Osteoblast (primary cell): ENCODE measurements around the gene KIF26B. TPM values are rescaled to one million over a fixed set of nuclear protein-coding genes. Genes with fewer than 3 reads are reported as not detected.

ENCODE experiments used
- DNase-seq: peaks from one replicate; pipeline ENCODE4 v3.0.0; 2011; ENCODE audit warnings: low spot score, mixed read lengths; ENCODE audit not compliant: insufficient read length; ENCODE audit errors: missing footprints
- H2AFZ ChIP-seq: 2 replicates; pipeline ENCODE4 v1.6.0; 2011; ENCODE audit warnings: mild to moderate bottlenecking, low read length
- H3K27ac ChIP-seq: 2 replicates; pipeline ENCODE4 v1.5.1; 2011; ENCODE audit warnings: mild to moderate bottlenecking, low read depth, low read length, moderate library complexity
- H3K27me3 ChIP-seq: 2 replicates; pipeline ENCODE4 v1.6.0; 2012; ENCODE audit warnings: mild to moderate bottlenecking, control low read depth, inconsistent platforms, low read length, moderate library complexity; ENCODE audit not compliant: insufficient read depth
- H3K36me3 ChIP-seq: 2 replicates; pipeline ENCODE4 v1.5.1; 2011; ENCODE audit warnings: mild to moderate bottlenecking, low read length, control low read depth, moderate library complexity; ENCODE audit not compliant: insufficient read depth
- H3K4me1 ChIP-seq: 2 replicates; pipeline ENCODE4 v1.5.1; 2011; ENCODE audit warnings: mild to moderate bottlenecking, low read length, control low read depth, moderate library complexity; ENCODE audit not compliant: insufficient read depth
- H3K4me2 ChIP-seq: 2 replicates; pipeline ENCODE4 v1.6.0; 2011; ENCODE audit warnings: mild to moderate bottlenecking, low read length; ENCODE audit not compliant: insufficient read depth
- H3K4me3 ChIP-seq: fragments of 200-600 bp; sonication (generic); 3 replicates; pipeline ENCODE4 v1.5.1; 2012; ENCODE audit warnings: mild to moderate bottlenecking, low read length, inconsistent platforms; ENCODE audit not compliant: insufficient read depth
- H3K79me2 ChIP-seq: 2 replicates; pipeline ENCODE4 v1.6.0; 2012; ENCODE audit warnings: mild to moderate bottlenecking, low read length, control low read depth, inconsistent platforms; ENCODE audit not compliant: insufficient read depth
- H3K9me3 ChIP-seq: 2 replicates; pipeline ENCODE4 v1.5.1; 2011; ENCODE audit warnings: low read depth, low read length, control low read depth
- H4K20me1 ChIP-seq: 2 replicates; pipeline ENCODE4 v1.6.0; 2012; ENCODE audit warnings: mild to moderate bottlenecking, low read length, control low read depth; ENCODE audit not compliant: insufficient read depth
- CTCF ChIP-seq: IDR thresholded peaks from 2 replicates; pipeline ENCODE4 v1.5.1; 2011; ENCODE audit warnings: mild to moderate bottlenecking, low read depth, low read length, moderate library complexity; ENCODE audit errors: extremely low read depth
- total RNA-seq: library from RNA; depleted of rRNA; stranded (reverse); fragments of >200 nt; gene quantifications from 2 replicates; pipeline ENCODE4 v1.2.3, GENCODE V29; 2012

KIF26B gene
- total RNA-seq, 1 donor: 22.1 TPM

- no peak for DNase-seq
- H3K36me3 ChIP-seq: no peaks in the 10 kb centered on the region
- H2AFZ ChIP-seq: no peak overlapping the region
- H4K20me1 ChIP-seq: peaks cover 3% of the 10 kb centered on the region
- H3K27ac ChIP-seq: no peak overlapping the region
- no peak for TF ChIP-seq CTCF
- no peak overlapping the region for H3K4me3 ChIP-seq
- H3K4me2 ChIP-seq: no peak overlapping the region
- no peaks in the 10 kb centered on the region for H3K4me1 ChIP-seq
- no peaks in the 10 kb centered on the region for H3K79me2 ChIP-seq
- H3K9me3 ChIP-seq: no peaks in the 10 kb centered on the region
- peaks cover 2% of the 10 kb centered on the region for H3K27me3 ChIP-seq
Measured at GRCh38 chr1:245288796-245289195, 134.0 kb downstream of the KIF26B start.

- H3K27me3 ChIP-seq: peaks cover 2% of the 10 kb centered on the region
- H2AFZ ChIP-seq: no peak overlapping the region
- TF ChIP-seq CTCF: no peak
- H3K36me3 ChIP-seq: no peaks in the 10 kb centered on the region
- H3K4me3 ChIP-seq: no peak overlapping the region
- peaks cover 3% of the 10 kb centered on the region for H4K20me1 ChIP-seq
- no peak overlapping the region for H3K4me2 ChIP-seq
- peak; percentile 64 for DNase-seq
- no peaks in the 10 kb centered on the region for H3K79me2 ChIP-seq
- H3K27ac ChIP-seq: no peak overlapping the region
- no peaks in the 10 kb centered on the region for H3K9me3 ChIP-seq
- no peaks in the 10 kb centered on the region for H3K4me1 ChIP-seq
Measured at GRCh38 chr1:245290836-245291235, 136.1 kb downstream of the KIF26B start.

- Histone ChIP-seq H3K27ac (no peak overlapping the region), H3K79me2 (no peaks in the 10 kb centered on the region), H4K20me1 (peaks cover 3% of the 10 kb centered on the region), H2AFZ (no peak overlapping the region), H3K27me3 (peaks cover 2% of the 10 kb centered on the region), H3K4me2 (no peak overlapping the region), H3K36me3 (no peaks in the 10 kb centered on the region), H3K4me3 (no peak overlapping the region), H3K4me1 (no peaks in the 10 kb centered on the region), H3K9me3 (no peaks in the 10 kb centered on the region)
- no peak for TF ChIP-seq CTCF
- DNase-seq: no peak
Measured at GRCh38 chr1:245291351-245291750, 136.6 kb downstream of the KIF26B start.

GRCh38 chr1:245292141-245292540 is 137.4 kb downstream of the KIF26B start:
- Histone ChIP-seq H3K9me3 (no peaks in the 10 kb centered on the region), H3K27ac (no peak overlapping the region), H2AFZ (no peak overlapping the region), H3K4me3 (no peak overlapping the region), H4K20me1 (peaks cover 3% of the 10 kb centered on the region), H3K4me2 (no peak overlapping the region), H3K36me3 (no peaks in the 10 kb centered on the region), H3K4me1 (no peaks in the 10 kb centered on the region), H3K27me3 (peaks cover 2% of the 10 kb centered on the region), H3K79me2 (no peaks in the 10 kb centered on the region)
- no peak for DNase-seq
- TF ChIP-seq CTCF: no peak
